Fibroblast of mammary gland (primary cell): Measurements from ENCODE around the gene ALDH3A2.

Experiments used
- DNase-seq: peaks from one replicate; pipeline ENCODE4 v3.0.0-alpha.2; 2010; ENCODE audit warnings: low read depth
- H3K4me3 ChIP-seq: 2 replicates; pipeline ENCODE4 v1.5.1; 2011; ENCODE audit warnings: low read depth, mild to moderate bottlenecking, low read length, moderate library complexity; ENCODE audit not compliant: control insufficient read depth
- CTCF ChIP-seq: conservative IDR thresholded peaks from 2 replicates; pipeline ENCODE4 v1.5.1; 2011; ENCODE audit warnings: low read depth, low read length, inconsistent platforms; ENCODE audit not compliant: control insufficient read depth, insufficient read depth

ALDH3A2 gene

DNA sequence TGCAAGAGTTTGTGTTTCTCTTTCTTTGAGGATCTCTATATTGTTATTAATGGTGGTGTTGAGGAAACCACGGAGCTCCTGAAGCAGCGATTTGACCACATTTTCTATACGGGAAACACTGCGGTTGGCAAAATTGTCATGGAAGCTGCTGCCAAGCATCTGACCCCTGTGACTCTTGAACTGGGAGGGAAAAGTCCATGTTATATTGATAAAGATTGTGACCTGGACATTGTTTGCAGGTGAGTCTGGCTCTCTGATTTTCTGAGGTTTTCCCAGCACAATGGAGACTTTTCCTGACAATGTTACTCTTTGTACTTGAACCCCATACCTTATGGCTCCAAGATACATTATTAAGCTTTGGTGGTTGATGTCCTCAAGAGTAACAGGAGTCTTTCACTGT, 7.8 kb downstream of the ALDH3A2 start:
- TF ChIP-seq CTCF = no peak
- DNase-seq = no peak
- no peak overlapping the region for H3K4me3 ChIP-seq

- no peak for DNase-seq
- no peak for TF ChIP-seq CTCF
- H3K4me3 ChIP-seq = no peak overlapping the region
These were observed 8.5 kb downstream of the ALDH3A2 start for GRCh38 chr17:19656851-19657581.

GRCh38 chr17:19659366-19660177, 11.0 kb downstream of the ALDH3A2 start:
- no peak for TF ChIP-seq CTCF
- no peak overlapping the region for H3K4me3 ChIP-seq
- no peak for DNase-seq

DNA sequence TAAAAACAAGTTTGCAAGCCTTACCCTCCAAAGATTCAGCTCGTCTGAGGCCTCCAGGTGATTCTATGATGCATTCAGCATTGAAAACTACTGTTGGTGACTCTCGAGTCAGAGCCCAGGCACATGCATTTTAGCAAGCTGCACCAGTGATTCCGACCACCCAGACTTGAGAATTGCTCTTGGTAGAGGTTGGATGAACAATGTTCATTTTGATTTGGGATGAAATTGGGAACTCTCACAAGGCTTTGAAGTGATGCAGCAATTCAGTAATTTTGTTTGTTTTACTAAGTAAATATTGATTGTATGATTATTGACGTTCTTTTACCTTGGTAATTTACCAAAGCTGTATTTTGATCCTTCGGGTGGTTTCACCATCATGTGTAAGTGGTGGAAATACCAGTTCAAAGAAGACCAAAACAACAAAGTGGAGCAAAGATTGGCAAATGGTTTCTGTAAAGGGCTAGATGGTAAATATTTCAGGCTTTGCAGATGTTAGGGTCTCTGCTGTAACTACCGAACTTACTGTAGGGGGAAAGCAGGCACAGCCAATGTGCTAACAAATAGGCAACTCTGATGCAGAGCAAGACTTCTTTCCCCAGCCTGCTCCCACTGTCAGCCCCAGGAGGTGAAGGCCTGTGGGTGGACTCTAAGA, 11.8 kb downstream of the ALDH3A2 start:
- no peak for TF ChIP-seq CTCF
- H3K4me3 ChIP-seq = no peak overlapping the region
- DNase-seq = no peak

GRCh38 chr17:19661121-19661520, 12.6 kb downstream of the ALDH3A2 start:
- H3K4me3 ChIP-seq = no peak overlapping the region
- TF ChIP-seq CTCF = no peak
- DNase-seq = no peak

DNA sequence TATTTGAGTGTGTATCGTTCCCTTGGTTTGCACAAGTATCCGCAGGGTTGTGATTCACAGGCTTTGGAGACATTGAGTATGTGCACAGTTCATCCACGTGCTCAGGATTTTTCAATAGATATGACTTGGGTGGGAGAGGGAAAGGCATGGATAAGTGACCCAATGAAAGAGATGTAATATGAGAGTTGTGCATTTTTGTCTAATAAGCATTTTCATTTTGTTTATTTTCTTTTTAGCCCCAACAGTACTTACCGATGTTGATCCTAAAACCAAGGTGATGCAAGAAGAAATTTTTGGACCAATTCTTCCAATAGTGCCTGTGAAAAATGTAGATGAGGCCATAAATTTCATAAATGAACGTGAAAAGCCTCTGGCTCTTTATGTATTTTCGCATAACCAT, 14.5 kb downstream of the ALDH3A2 start:
- no peak for TF ChIP-seq CTCF
- H3K4me3 ChIP-seq = no peak overlapping the region
- DNase-seq = no peak
